ENCODE measurements around the gene VWCE.

VWCE gene

DNA sequence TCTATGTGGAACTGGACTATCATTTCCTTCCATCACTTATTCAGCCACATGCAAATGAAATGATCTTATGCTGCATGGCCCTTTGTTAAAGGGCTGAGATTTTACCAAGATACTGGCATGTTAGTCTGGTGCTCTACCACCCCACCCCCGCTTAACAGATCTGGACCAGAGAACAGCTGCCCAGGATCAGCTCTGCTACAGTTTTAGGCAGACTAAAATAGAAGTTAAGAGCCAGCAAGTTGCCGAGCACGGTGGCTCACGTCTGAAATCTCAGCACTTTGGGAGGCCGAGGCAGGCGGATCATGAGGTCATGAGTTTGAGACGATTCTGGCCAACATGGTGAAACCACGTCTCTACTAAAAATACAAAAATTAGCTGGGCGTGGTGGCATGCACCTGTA lies 33.2 kb upstream of the VWCE start:
- no peak for DNase-seq

DNA sequence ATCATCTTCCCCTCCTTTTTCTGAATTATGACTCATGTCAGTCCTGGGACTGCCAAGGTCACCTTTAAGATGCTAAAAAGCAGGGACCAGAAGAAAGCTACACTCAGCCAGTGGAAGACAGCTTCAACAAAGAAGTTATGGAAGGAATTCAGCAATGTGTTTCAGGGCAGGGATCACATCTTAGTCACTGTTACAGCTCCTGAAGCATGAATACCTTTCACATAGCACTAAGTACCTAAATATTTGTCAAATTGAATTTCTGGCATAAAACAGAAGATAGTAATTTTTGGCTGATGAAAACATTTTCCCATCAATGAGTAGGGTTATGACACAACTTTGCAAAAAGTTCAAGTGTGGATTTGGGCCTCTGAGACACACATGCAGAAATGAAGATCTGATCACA lies 32.6 kb upstream of the VWCE start:
- DNase-seq, result no peak

DNA sequence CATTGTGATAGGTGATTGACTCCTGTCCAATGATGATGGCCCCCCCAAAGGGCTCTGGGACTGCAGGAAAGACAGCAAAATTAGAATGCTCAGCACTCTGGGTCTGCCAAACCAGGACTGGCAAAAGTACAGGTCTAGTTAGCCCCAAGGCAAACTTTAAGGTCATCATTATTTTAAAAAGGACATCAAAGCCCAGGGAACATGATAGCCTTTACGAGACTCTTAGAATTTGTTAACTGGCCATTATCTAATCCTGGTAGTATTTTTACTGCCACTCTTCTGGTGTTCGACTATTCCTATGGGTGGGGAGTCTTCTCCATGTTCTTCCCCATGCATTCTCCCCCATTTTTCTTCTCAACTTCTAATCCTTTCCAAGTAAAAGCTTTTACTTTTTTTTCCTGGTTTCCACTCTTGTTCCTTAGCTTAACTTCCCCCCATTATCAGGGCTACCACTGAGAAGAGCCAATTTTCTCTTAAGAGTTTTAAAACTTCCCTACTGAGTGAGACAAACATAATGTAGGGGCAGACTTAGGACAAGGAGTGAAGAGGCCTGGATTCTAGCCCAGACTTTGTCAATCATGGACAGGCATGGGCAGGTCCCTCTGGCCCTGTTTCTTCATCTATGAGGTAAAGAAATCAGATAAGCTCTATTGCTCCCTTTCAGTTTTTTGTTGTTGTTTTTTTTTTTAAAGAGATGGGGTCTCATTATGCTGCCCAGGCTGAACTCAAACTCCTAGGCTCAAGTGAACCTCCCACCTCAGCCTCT lies 30.7 kb upstream of the VWCE start:
- no peak for DNase-seq

DNA sequence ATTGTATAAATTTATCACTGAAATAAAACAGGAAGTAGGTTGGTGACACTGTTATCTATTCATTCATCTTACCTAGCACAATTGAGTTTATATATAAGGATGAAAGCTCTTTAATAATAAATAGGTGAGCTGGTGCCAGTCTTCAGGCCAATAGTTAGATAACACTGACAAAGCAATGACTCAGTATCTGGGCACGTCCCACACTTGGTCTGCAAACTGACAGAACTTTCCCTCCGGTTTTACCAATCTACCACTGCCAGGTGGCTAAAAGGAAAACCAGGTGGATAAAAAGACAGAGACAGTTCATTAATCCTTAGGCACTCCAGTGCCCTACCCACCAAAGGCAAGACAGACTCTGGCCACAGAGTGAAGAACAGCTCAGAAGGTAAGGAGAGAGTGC lies 20.1 kb upstream of the VWCE start:
- DNase-seq, result no peak

DNA sequence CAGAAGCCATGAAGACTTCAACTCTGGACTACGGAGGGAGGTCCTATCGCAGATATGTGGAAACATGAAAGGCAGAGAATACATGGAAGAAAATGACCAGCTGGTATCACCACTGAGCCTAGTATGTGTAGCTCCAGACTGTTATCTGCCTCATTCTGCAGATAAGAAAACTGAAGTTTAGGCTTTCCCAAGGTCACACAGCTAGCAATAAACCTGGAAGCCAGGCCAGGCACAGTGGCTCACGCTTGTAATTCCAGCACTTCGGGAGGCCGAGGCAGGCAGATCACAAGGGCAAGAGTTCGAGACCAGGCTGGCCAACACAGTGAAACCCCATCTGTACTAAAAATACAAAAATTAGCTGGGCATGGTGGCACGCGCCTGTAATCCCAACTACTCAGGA lies 15.6 kb upstream of the VWCE start:
- no peak for DNase-seq

DNA sequence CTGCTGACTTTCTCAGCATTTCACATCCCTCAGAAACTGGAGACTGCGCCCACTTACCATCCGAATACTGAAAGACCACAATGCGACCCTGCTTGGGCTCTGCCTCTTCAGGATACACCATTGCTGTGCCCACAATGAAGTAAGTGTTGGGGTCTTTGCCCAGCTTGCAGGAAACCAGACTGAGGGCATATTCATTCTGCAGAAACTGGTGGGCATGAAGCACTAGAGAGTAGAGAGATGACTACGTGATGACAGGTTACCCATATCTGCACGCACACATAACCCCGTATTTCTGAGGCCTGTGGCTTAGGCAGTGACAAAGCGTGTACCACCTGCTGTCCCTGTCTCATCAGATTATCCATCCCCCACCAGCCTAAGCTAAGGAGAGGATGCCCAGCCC lies 14.6 kb upstream of the VWCE start:
- no peak for DNase-seq

DNA sequence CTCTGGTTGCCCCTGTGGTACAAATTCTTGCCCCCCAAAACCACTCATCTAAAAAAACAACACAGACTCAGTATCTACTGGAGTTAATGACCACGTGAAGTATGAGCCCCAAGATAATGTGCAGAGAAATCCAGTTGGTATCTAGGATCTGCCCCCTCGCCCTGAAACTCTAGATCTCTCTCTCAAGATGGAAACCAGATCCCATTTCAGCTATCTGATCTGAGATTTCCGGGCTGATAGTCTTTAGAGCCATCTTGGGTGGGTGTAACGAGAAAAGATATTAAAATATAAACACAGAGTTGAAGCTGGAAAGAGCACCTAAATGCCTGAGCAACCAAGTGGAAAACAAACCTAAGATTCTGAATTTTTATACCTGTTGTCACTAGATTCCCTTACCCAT lies 14.0 kb upstream of the VWCE start:
- no peak for DNase-seq

DNA sequence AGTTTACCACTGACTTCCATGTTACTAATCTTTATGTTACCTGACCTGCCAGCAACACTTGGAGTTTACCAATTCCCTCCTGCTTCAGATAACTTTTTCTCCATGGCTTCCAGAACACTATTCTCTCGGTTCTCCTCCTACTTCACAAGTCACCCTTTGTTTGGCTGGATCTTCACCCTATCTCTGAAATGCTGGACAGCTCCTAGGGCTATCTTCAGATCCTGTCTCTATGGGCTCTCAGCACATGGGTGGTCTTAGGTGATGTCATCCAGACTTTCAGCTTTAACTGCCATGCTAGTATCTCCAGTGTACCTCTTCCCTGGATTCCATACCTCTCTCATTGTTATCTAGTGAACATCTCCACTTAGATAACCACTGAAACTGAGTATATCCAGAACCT lies 12.2 kb upstream of the VWCE start:
- no peak for DNase-seq

DNA sequence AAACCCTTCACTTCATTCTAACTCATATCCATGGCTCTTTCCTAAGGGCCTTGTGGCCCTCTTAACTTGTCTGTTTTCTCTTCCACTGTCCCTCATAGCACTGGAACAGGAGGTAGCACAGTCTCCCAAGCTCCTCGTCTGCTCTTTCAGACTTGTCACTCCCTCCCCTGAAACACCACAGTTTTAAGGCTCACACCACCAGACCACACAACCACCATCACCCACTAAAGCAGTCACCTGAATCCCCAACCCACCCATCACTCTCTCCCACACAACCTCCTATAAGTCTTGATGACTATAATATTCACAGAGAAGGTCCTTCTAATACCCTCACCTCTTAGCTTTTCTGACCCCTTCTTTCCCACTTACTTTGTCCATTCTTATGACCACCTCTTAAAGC lies 11.1 kb upstream of the VWCE start:
- no peak for DNase-seq

DNA sequence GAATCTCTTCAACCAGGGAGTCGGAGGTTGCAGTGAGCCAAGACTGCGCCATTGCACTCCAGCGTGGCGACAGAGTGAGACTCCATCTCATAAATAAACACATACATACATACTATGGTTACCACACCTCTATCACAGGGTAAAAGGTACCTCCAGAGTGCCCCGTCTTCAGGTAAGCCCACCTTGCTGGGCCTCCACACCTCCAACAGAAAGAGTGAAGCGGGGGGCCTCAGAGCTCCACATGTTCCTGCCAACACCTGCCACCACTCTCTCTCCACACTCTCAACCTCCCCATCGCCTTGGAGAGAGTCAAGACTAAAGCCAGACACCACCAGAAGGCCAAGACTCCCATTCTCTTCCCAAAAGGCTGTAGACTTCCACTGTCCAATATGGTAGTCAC lies 10.3 kb upstream of the VWCE start:
- no peak for DNase-seq

DNA sequence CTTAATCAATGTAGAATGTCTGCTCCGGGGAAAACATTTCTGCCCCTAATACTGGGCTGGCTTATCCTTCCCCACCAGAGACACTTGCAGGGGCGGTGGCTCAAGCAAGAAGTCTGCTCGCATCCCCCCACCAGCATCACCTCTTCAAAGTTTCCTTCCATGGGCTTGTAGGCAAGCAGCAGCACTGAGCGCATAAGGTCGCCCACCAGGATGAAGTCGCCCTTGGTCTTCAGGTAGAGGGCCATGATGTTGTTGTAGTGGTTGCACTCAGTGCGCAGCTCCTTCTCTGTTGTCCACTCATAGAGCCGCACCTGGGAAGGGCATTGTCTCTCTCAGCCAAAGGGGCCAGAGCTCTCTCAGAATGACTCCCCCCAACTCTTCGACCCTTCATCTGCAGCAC lies 8.6 kb upstream of the VWCE start:
- no peak for DNase-seq

DNA sequence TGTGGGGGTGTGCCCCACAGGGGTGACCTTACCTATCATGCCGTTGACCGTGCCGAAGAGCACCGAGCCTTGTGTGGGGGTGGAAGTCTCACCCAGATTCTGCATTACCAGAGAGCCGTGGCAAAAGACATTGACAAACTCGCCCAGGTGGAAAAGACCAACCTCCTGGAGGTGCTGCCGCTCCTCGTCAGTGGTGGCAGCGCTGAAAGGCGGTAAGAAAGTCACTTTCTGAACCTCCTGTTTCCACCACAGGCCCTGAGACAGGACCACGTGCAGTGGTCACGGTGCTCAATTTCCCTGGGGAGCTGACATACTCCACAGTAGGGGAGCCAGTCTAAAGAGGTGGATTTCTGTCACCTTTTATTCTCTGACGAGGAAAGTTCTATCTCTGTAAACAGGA lies 7.4 kb upstream of the VWCE start:
- no peak for DNase-seq

DNA sequence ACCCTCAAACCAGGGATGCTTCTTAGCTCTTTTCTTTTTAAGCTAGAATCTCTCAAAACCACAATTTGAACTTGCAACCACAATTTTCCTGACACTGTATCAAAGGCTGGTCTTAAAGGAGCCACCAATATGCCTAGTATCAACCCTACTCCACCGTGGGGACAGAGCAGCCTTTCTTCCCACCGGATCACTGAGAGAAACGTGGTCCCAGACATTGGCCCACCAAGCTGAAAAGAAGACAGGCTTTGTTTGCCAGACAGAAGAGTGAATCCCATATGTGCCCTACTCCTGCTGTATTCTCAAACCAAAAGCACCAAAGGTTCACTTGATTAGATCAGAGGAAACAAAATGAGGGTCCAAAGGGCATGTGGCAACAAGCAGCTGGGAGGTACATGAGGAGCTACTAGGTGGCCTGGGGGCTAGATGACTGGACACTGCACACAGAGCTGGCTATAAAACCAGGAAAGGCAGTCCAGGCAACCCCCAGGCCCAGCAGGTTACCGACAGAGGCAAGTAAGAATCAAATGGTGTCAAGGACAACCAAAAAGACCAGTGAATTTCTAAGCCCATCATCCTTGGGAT lies 3.6 kb upstream of the VWCE start:
- DNase-seq, result no peak

DNA sequence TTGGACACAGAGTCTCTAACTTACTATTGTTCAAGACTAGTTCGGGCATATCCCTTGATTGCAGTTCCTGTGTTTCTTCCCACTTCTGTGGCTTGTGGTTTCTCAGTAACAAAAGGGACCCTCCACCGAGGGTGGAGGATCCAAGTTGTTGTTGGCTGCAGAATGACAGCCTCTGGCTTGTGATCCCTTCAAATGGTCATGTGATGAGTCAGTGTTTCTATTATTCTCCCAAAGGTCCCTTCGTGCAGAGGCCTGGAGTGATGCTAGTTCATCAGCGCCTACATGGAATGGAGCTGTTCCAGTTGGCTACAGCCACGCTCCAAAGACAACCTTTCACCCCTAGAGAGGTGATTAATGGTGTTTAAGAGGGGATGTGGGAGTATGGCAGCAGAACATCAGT lies 2.6 kb upstream of the VWCE start:
- no peak for DNase-seq

DNA sequence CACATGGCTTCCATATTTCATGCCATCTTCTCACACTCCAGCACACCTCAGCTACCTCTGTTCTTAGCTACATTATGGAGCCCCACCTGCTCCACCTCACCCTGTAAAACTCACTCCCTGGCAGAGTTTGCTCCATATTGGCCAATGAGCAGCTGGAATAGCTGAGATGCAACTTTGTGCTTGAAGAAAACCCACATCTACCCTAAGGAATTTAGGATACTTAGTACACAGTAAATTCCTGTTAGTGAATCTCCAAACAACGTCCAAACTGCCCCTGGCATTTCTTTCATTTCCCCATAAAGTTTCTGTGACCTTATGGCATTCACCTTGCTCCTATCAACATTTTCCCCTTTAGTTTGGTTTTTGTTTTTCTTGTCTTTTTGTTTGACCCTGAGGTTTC lies 2.2 kb upstream of the VWCE start:
- no peak for DNase-seq

DNA sequence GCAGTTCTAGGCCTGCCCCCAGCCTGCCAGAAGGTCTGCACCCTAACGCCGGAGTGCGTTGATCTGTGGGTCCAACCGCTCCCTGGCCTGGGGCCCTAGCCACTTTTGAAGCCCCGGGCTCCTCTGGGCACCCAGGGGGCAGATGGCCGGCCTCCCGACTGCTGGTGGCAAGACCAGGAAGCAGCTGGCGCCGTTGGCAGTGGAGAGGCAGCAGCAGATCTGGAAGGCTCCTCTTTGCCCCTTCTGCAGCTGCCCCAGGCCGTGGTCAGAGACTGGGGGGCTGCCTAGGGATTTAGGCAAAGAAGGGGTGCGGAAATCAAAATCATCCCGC lies 445 bp upstream of the VWCE start:
- no peak for DNase-seq

DNA sequence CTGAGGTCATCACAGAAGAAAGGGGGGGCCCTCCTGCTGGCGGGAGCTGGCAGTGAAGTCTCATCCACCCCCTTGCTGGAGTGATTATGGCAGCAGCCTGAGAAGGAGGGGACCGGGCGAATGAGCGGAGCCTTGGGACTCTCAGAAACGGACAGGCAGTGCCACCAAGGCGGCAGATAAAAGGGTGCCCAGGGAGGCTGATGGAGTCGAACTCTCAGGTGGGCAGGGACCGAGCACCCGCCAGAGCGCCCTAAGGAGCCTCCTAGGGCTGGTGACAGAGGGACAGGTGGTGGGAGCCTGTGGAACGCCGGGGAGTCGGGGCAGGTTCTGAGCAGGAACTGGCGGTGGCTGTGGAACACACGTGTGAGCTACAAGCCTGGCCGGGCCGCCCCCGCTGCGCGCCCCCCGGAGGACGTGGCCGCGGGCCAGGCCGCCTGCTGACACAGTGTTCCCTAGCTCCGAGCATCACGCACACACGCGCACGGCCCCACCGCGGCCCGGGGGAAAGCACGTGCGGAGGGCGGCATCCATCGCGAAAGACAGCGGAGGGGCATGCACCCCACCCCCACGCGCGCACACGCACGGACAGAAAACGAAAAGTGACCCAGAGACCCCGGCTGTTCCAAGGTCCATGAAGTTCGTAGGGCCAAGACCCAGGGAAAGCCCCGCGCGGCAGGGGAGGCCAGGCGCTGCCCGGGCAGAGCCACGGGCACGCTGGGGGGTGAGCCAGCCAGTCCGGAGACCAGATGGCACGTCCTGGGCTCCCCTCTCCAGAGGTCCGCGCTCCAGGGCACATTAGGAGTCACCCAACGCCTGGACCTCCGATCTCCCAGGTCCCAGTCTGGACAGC lies 1.0 kb downstream of the VWCE start:
- peak; percentile 41 for DNase-seq

DNA sequence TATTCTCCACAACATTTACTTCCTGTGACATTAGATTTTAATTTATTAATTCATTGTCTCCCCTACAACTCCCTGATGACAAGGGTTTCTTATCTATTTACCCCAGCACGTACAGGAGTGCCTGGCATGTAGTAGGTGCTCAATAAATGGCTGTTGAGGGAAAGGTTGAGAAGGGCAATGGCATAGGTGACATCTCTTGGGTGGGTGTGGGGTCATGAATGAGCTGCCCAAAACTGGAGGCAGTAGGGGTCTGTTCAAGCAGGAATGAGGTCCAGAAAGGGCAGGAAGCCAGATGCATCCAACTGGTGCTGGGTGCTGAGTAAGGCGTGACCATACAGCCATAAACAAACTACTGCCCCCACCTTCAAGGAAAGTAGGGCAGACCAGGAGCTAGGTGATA lies 2.8 kb downstream of the VWCE start:
- no peak for DNase-seq

DNA sequence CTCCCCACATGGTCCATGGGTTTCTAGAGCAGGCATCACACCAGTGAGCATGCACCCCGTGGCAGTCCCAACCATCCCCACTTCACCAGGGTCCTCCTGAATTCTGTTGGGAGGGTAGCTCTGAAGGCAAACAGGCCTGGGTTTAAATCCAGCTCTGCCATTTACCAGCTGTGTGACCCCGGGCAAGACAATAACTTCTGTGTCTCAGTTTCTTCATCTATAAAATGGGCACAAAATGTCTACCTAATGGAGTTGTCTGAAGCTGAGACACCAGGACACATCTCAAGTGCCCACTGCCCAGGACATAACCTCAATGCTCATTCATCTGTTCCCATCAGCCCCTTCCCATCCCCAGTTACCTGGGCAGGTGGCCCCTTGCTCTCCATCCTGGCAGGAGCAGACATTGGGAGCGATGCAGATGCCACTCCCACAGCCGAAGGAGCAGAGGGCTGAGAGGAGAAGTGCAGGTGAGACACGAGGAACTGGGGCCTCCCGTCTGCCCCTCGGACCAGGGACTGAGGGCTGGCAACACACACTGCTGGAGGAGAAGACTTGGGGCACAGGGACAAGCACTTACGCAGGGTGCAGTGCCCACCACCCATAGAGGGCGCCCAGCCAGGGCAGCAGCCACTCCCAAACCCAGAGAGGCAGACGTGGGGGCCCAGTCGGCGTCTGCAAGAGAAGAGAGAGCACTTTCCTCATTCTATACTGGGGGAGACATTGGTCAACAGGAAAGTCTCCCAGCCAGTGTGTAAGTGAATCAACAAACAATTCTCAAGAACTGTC lies 4.0 kb downstream of the VWCE start:
- DNase-seq, result no peak

DNA sequence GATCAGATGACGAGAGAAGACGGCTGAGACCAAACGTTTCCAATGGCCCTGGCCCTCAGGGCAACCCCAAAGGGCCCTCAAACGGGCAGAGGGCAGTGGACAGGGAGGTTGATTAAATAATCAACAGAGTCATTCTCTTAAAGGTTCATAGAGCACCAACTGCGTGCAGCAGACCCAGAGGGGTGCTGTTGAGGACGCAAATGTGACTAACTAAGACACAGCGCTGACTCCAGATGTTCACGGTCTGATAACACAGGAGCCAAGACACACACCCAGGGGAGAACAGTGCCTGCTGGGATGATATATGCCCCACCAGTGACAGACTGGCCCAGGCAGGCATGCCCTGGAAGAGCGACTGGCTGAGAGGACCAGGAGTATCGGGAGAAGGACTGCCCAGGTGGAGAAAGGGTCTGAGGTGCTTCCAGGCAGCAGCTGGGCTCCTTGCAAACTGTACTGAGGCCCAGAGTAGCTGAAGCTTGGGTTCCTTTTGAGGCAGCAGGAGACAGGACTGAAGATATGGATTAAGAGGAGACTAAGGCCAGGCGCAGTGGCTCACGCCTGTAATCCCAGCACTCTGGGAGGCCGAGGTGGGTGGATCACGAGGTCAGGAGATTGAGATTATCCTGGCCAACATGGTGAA lies 7.7 kb downstream of the VWCE start:
- no peak for DNase-seq

DNA sequence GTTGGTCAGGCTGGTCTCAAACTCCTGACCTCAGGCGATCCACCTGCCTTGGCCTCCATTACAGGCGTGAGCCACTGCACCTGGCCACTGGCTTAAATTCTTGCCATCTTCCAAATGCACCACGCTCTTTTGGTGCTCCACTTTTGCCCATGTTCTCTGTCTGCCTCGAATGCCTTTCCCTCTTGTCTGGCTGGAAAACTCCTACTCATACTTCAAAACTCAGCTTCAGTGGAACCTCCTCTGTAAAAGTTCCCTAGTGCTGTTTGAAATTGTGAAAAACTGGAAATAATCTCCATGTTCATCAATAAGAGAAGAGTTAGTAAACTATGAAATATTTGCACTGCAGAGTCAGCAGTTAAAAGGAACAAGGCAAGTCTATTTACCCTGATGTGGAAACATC lies 11.5 kb downstream of the VWCE start:
- no peak for DNase-seq

DNA sequence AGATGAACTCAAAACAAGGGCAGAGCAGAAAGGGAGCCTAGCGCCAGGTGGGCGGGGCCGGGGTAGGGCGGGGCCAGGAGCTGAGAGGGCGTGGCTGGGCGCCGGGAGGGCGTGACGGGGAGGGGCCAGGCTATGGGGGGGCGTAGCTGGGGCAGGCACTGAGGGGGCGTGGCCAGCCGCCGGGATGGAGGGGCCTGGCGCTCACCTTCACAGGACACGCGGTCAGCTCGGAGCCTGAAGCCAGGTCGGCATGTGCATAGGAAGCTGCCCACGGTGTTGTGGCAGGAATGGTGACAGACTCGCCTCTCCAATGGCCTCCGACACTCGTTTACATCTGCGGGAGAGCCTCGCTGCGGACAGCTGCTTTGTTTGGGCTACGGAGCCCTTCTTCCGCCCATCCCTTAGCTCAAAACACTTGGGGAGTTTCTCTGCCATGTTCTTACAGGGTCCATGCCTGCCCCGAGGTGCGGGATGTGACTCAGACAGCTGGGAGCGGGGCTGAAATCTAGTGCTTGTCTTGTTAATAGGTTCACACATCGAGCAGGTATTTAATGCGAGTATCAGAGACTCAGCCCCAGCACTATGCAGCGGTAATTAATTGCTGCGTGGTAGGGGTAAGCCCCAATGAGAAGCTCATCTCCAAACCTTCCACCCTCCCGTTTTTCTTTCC lies 13.4 kb downstream of the VWCE start:
- peak; percentile 9 for DNase-seq
